HEK293 (cell line): ENCODE data around the gene ANTXR1.

Experiments
- EGR2 ChIP-seq: fragments of 450-650 bp; formaldehyde crosslinking; IDR thresholded peaks from 2 replicates; pipeline ENCODE4 v1.5.1; 2016; ENCODE audit warnings: low read depth, missing biosample characterization, missing genetic modification characterization
- KLF8 ChIP-seq: fragments of 450-650 bp; formaldehyde crosslinking; IDR thresholded peaks from 2 replicates; pipeline ENCODE4 v1.5.1; 2016; ENCODE audit warnings: missing biosample characterization, missing genetic modification characterization
- OSR2 ChIP-seq: fragments of 450-650 bp; formaldehyde crosslinking; IDR thresholded peaks from 2 replicates; pipeline ENCODE4 v1.5.1; 2016; ENCODE audit warnings: missing biosample characterization, missing genetic modification characterization
- PRDM6 ChIP-seq: fragments of 450-650 bp; formaldehyde crosslinking; IDR thresholded peaks from 2 replicates; pipeline ENCODE4 v1.5.1; 2017; ENCODE audit warnings: missing biosample characterization, missing genetic modification characterization
- RBAK ChIP-seq: fragments of 450-650 bp; formaldehyde crosslinking; IDR thresholded peaks from 2 replicates; pipeline ENCODE4 v1.5.1; 2016; ENCODE audit warnings: missing biosample characterization, missing genetic modification characterization
- SETDB1 ChIP-seq: IDR thresholded peaks from one replicate; pipeline ENCODE4 v1.6.1; 2017; ENCODE audit warnings: mild to moderate bottlenecking, low read length, moderate library complexity, mixed read lengths; ENCODE audit not compliant: insufficient read length
- SP7 ChIP-seq: fragments of 450-650 bp; formaldehyde crosslinking; IDR thresholded peaks from 2 replicates; pipeline ENCODE4 v1.5.1; 2016; ENCODE audit warnings: missing biosample characterization, missing genetic modification characterization
- TRIM28 ChIP-seq: IDR thresholded peaks from 2 replicates; pipeline ENCODE4 v1.6.1; 2011; ENCODE audit warnings: low read length, control low read depth, borderline replicate concordance
- ZBTB17 ChIP-seq: fragments of 450-650 bp; formaldehyde crosslinking; IDR thresholded peaks from 2 replicates; pipeline ENCODE4 v1.5.1; 2016; ENCODE audit warnings: missing biosample characterization, missing genetic modification characterization
- ZBTB44 ChIP-seq: fragments of 450-650 bp; IDR thresholded peaks from 2 replicates; pipeline ENCODE4 v1.5.1; 2018; ENCODE audit warnings: missing biosample characterization, mild to moderate bottlenecking, missing genetic modification characterization
- ZEB2 ChIP-seq: fragments of 450-650 bp; formaldehyde crosslinking; IDR thresholded peaks from 2 replicates; pipeline ENCODE4 v1.5.1; 2016; ENCODE audit warnings: missing biosample characterization, missing genetic modification characterization
- ZNF112 ChIP-seq: fragments of 450-650 bp; formaldehyde crosslinking; IDR thresholded peaks from 2 replicates; pipeline ENCODE4 v1.5.0; 2017; ENCODE audit warnings: missing biosample characterization, missing genetic modification characterization
- ZNF114 ChIP-seq: fragments of 450-650 bp; formaldehyde crosslinking; IDR thresholded peaks from 2 replicates; pipeline ENCODE4 v1.5.0; 2017; ENCODE audit warnings: missing biosample characterization, missing genetic modification characterization
- ZNF132 ChIP-seq: fragments of 450-650 bp; formaldehyde crosslinking; IDR thresholded peaks from 2 replicates; pipeline ENCODE4 v1.5.1; 2017; ENCODE audit warnings: missing biosample characterization, missing genetic modification characterization, borderline replicate concordance
- ZNF138 ChIP-seq: fragments of 450-650 bp; formaldehyde crosslinking; IDR thresholded peaks from 2 replicates; pipeline ENCODE4 v1.5.1; 2016; ENCODE audit warnings: missing biosample characterization, missing genetic modification characterization, borderline replicate concordance
- ZNF18 ChIP-seq: fragments of 450-650 bp; formaldehyde crosslinking; IDR thresholded peaks from 2 replicates; pipeline ENCODE4 v1.5.1; 2016; ENCODE audit warnings: missing biosample characterization, missing genetic modification characterization
- ZNF184 ChIP-seq: fragments of 450-650 bp; IDR thresholded peaks from 2 replicates; pipeline ENCODE4 v1.5.1; 2018; ENCODE audit warnings: missing biosample characterization, mild to moderate bottlenecking, missing genetic modification characterization
- ZNF221 ChIP-seq: fragments of 450-650 bp; formaldehyde crosslinking; IDR thresholded peaks from 2 replicates; pipeline ENCODE4 v1.5.1; 2017; ENCODE audit warnings: missing biosample characterization, missing genetic modification characterization, borderline replicate concordance
- ZNF239 ChIP-seq: fragments of 450-650 bp; formaldehyde crosslinking; IDR thresholded peaks from 2 replicates; pipeline ENCODE4 v1.5.1; 2016; ENCODE audit warnings: missing biosample characterization, missing genetic modification characterization
- ZNF302 ChIP-seq: fragments of 450-650 bp; formaldehyde crosslinking; IDR thresholded peaks from 2 replicates; pipeline ENCODE4 v1.5.1; 2016; ENCODE audit warnings: missing biosample characterization, missing genetic modification characterization, low read depth
- ZNF501 ChIP-seq: fragments of 450-650 bp; formaldehyde crosslinking; IDR thresholded peaks from 2 replicates; pipeline ENCODE4 v1.5.1; 2016; ENCODE audit warnings: missing biosample characterization, missing genetic modification characterization
- ZNF530 ChIP-seq: fragments of 450-650 bp; formaldehyde crosslinking; IDR thresholded peaks from 2 replicates; pipeline ENCODE4 v1.5.1; 2016; ENCODE audit warnings: low read depth, missing biosample characterization, missing genetic modification characterization
- ZNF596 ChIP-seq: fragments of 450-650 bp; IDR thresholded peaks from 2 replicates; pipeline ENCODE4 v1.5.0; 2018; ENCODE audit warnings: missing biosample characterization, mild to moderate bottlenecking, missing genetic modification characterization, moderate library complexity
- ZNF600 ChIP-seq: fragments of 450-650 bp; formaldehyde crosslinking; IDR thresholded peaks from 2 replicates; pipeline ENCODE4 v1.5.1; 2016; ENCODE audit warnings: missing biosample characterization, missing genetic modification characterization
- ZNF621 ChIP-seq: fragments of 450-650 bp; formaldehyde crosslinking; IDR thresholded peaks from 2 replicates; pipeline ENCODE4 v1.5.1; 2017; ENCODE audit warnings: missing biosample characterization, missing genetic modification characterization
- ZNF792 ChIP-seq: fragments of 450-650 bp; formaldehyde crosslinking; IDR thresholded peaks from 2 replicates; pipeline ENCODE4 v1.5.1; 2016; ENCODE audit warnings: missing biosample characterization, missing genetic modification characterization
- ZNF837 ChIP-seq: fragments of 450-650 bp; formaldehyde crosslinking; IDR thresholded peaks from 2 replicates; pipeline ENCODE4 v1.5.1; 2016; ENCODE audit warnings: missing biosample characterization, missing genetic modification characterization
- ZNF843 ChIP-seq: fragments of 450-650 bp; formaldehyde crosslinking; IDR thresholded peaks from 2 replicates; pipeline ENCODE4 v1.5.1; 2016; ENCODE audit warnings: missing biosample characterization, missing genetic modification characterization
- TF ChIP-seq, protein P1 (sequence below): fragments of 450-650 bp; formaldehyde crosslinking; conservative IDR thresholded peaks from 2 replicates; pipeline ENCODE4 v1.5.1; 2016; ENCODE audit warnings: low read depth, missing biosample characterization, missing genetic modification characterization
- TF ChIP-seq, protein P2 (sequence below): fragments of 450-650 bp; formaldehyde crosslinking; IDR thresholded peaks from 2 replicates; pipeline ENCODE4 v1.5.1; 2016; ENCODE audit warnings: missing biosample characterization, missing genetic modification characterization

Gene ANTXR1

GRCh38 chr2:69217333-69218080, 204.5 kb downstream of the ANTXR1 start (continued):
- TF ChIP-seq ZNF302 (tag by site-specific recombination) = no peak
- no peak for TF ChIP-seq ZNF114
- no peak for TF ChIP-seq ZNF184 (tag by site-specific recombination)
- TF ChIP-seq ZBTB44 = peak; percentile 98
- peak; percentile 68 for TF ChIP-seq OSR2 (tag by site-specific recombination)
- 0 out of 2 replicates have a peak, but pooled peaks have one; percentile 15 for TF ChIP-seq ZNF18
- no peak for TF ChIP-seq SETDB1
- TF ChIP-seq EGR2 (tag by site-specific recombination) = no peak
- TF ChIP-seq ZNF221 (tag by site-specific recombination) = no peak
- peak; percentile 64 for TF ChIP-seq PRDM6 (tag by site-specific recombination)
- TF ChIP-seq, protein P1, sequence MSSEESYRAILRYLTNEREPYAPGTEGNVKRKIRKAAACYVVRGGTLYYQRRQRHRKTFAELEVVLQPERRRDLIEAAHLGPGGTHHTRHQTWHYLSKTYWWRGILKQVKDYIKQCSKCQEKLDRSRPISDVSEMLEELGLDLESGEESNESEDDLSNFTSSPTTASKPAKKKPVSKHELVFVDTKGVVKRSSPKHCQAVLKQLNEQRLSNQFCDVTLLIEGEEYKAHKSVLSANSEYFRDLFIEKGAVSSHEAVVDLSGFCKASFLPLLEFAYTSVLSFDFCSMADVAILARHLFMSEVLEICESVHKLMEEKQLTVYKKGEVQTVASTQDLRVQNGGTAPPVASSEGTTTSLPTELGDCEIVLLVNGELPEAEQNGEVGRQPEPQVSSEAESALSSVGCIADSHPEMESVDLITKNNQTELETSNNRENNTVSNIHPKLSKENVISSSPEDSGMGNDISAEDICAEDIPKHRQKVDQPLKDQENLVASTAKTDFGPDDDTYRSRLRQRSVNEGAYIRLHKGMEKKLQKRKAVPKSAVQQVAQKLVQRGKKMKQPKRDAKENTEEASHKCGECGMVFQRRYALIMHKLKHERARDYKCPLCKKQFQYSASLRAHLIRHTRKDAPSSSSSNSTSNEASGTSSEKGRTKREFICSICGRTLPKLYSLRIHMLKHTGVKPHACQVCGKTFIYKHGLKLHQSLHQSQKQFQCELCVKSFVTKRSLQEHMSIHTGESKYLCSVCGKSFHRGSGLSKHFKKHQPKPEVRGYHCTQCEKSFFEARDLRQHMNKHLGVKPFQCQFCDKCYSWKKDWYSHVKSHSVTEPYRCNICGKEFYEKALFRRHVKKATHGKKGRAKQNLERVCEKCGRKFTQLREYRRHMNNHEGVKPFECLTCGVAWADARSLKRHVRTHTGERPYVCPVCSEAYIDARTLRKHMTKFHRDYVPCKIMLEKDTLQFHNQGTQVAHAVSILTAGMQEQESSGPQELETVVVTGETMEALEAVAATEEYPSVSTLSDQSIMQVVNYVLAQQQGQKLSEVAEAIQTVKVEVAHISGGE = no peak
- peak; percentile 58; the same call in 1 of the 2 replicates for TF ChIP-seq ZBTB17 (tag by site-specific recombination)
- no peak for TF ChIP-seq ZNF600 (tag by site-specific recombination)
- TF ChIP-seq, protein P2, sequence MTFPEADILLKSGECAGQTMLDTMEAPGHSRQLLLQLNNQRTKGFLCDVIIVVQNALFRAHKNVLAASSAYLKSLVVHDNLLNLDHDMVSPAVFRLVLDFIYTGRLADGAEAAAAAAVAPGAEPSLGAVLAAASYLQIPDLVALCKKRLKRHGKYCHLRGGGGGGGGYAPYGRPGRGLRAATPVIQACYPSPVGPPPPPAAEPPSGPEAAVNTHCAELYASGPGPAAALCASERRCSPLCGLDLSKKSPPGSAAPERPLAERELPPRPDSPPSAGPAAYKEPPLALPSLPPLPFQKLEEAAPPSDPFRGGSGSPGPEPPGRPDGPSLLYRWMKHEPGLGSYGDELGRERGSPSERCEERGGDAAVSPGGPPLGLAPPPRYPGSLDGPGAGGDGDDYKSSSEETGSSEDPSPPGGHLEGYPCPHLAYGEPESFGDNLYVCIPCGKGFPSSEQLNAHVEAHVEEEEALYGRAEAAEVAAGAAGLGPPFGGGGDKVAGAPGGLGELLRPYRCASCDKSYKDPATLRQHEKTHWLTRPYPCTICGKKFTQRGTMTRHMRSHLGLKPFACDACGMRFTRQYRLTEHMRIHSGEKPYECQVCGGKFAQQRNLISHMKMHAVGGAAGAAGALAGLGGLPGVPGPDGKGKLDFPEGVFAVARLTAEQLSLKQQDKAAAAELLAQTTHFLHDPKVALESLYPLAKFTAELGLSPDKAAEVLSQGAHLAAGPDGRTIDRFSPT (tag by site-specific recombination) = no peak
- no peak for TF ChIP-seq ZNF112
- TF ChIP-seq RBAK (tag by site-specific recombination) = no peak
- no peak for TF ChIP-seq ZNF239
- TF ChIP-seq ZNF132 (tag by site-specific recombination) = no peak
- 0 out of 2 replicates have a peak, but pooled peaks have one; percentile 34 for TF ChIP-seq ZEB2 (tag by site-specific recombination)
- no peak for TF ChIP-seq ZNF501 (tag by site-specific recombination)
- 0 out of 2 replicates have a peak, but pooled peaks have one; percentile 31 for TF ChIP-seq TRIM28
- TF ChIP-seq ZNF138 = no peak
- 0 out of 2 replicates have a peak, but pooled peaks have one; percentile 28 for TF ChIP-seq KLF8
- TF ChIP-seq ZNF792 (tag by site-specific recombination) = no peak
- no peak for TF ChIP-seq ZNF837
- TF ChIP-seq SP7 (tag by site-specific recombination) = 0 out of 2 replicates have a peak, but pooled peaks have one; percentile 43
- TF ChIP-seq ZNF621 (tag by site-specific recombination) = no peak
- no peak for TF ChIP-seq ZNF596 (tag by site-specific recombination)
- no peak for TF ChIP-seq ZNF530 (tag by site-specific recombination)
- TF ChIP-seq ZNF843 (tag by site-specific recombination) = peak; percentile 29; the same call in 1 of the 2 replicates
